Right lobe of liver (tissue), 4 donors: Measurements from ENCODE around the gene CROT.

Experiments used
- POLR2A ChIP-seq: fragments of 450-650 bp; IDR thresholded peaks from one replicate; pipeline ENCODE4 v1.6.1; 2017; ENCODE audit warnings: antibody characterized with exemption, mild to moderate bottlenecking
- TF ChIP-seq, protein P1 (sequence below), 4 donors: fragments of 200-600 bp in 3 of 4; fragments of 450-650 bp in 1 of 4; IDR thresholded peaks; one replicate each; pipeline versions ENCODE4 v1.5.1 to v1.8.0; 2016 to 2022; ENCODE audit warnings: antibody characterized with exemption in 4 of 4, mild to moderate bottlenecking in 2 of 4
- donor health status: DM: no; HTN: no; CAD: no.
- donor health status: DM: no; HTN: no; CAD: no.
- donor health status: DM: no; HTN: yes; CAD: no.

DNA sequence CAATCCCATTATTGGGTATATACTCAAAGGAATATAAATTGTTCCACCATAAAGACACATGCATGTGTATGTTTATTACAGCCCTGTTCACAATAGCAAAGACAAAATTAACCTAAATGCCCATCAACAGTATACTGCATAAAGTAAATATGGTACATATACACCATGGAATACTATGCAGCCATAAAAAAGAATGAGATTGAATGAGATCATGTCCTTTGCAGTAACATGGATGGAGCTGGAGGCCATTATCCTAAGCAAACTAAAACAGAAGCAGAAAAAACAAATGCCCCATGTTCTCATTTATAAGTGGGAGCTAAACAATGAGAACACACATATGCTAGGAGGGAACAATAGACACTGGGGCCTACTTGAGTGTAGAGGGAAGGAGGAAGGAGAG is 44.7 kb upstream of the CROT start:
- TF ChIP-seq, protein P1, sequence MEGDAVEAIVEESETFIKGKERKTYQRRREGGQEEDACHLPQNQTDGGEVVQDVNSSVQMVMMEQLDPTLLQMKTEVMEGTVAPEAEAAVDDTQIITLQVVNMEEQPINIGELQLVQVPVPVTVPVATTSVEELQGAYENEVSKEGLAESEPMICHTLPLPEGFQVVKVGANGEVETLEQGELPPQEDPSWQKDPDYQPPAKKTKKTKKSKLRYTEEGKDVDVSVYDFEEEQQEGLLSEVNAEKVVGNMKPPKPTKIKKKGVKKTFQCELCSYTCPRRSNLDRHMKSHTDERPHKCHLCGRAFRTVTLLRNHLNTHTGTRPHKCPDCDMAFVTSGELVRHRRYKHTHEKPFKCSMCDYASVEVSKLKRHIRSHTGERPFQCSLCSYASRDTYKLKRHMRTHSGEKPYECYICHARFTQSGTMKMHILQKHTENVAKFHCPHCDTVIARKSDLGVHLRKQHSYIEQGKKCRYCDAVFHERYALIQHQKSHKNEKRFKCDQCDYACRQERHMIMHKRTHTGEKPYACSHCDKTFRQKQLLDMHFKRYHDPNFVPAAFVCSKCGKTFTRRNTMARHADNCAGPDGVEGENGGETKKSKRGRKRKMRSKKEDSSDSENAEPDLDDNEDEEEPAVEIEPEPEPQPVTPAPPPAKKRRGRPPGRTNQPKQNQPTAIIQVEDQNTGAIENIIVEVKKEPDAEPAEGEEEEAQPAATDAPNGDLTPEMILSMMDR (IDR thresholded peaks at IDR 0.05), result no peak
- no peak for TF ChIP-seq POLR2A
